Measurements from ENCODE around the gene SIAH1.

SIAH1 gene

GRCh38 chr16:48365601-48366164 is 19.5 kb downstream of the SIAH1 start:
- H3K4me3 ChIP-seq (ENCODE audit: control insufficient read depth in 1 of 7, extremely low read depth in 1 of 7, insufficient read depth in 4 of 7, low read depth in 2 of 7, low read length in 6 of 7): peak overlapping the region; percentile 24 to 98 (median 76)
- ChIA-PET CTCF (interaction anchor here (0.7 to 2.5 kb wide), 11 partner anchors 9 to 257 kb away, joined by 3 to 17 read pairs (median 4); partner anchors contain the start of gene SIAH1), POLR2A (interaction anchor here (0.9 kb wide), 1 partner anchor 19 kb away, joined by 5 read pairs; the partner anchor contains the start of gene SIAH1)
- DNase-seq: peak; percentile 64 to 81 (median 77)
- no peaks in the 10 kb centered on the region for H3K9me3 ChIP-seq (ENCODE audit: control extremely low read depth in 1 of 5, control insufficient read depth in 4 of 5, insufficient read depth in 2 of 5, low read depth in 1 of 5, low read length in 4 of 5)
- 8% methylated on average over 30 of the region's 33 CpGs for WGBS (ENCODE audit: insufficient coverage)
- H3K27me3 ChIP-seq (replicated peaks in 2 of 5; ENCODE audit: control insufficient read depth in 4 of 5, insufficient read depth in 5 of 5, low read length in 4 of 5): no peaks in the 10 kb centered on the region
- H3K36me3 ChIP-seq (ENCODE audit: control insufficient read depth in 4 of 4, insufficient read depth in 4 of 4, low read length in 3 of 4): peaks cover 0 to 13% (median 7%) of the 10 kb centered on the region in 4 experiments
- peaks cover 9 to 30% (median 20%) of the 10 kb centered on the region in 4 experiments for H3K4me1 ChIP-seq (ENCODE audit: control extremely low read depth in 1 of 4, control insufficient read depth in 4 of 4, insufficient read depth in 4 of 4, low read length in 3 of 4)
- peak overlapping the region; percentile 28 to 90 for H3K27ac ChIP-seq (ENCODE audit: insufficient read depth in 1 of 2, low read depth in 1 of 2, low read length in 2 of 2, poor library complexity in 1 of 2, severe bottlenecking in 2 of 2)

GRCh38 chr16:48365025-48365600 is 20.1 kb downstream of the SIAH1 start:
- ChIA-PET CTCF (interaction anchor here (0.9 to 2.5 kb wide), 7 partner anchors 9 to 258 kb away, joined by 3 to 17 read pairs (median 4); partner anchors contain the start of gene SIAH1), POLR2A (no interaction called here)
- DNase-seq: no peak
- H3K9me3 ChIP-seq (ENCODE audit: control extremely low read depth in 1 of 5, control insufficient read depth in 4 of 5, insufficient read depth in 2 of 5, low read depth in 1 of 5, low read length in 4 of 5): no peaks in the 10 kb centered on the region
- H3K4me1 ChIP-seq (ENCODE audit: control extremely low read depth in 1 of 4, control insufficient read depth in 4 of 4, insufficient read depth in 4 of 4, low read length in 3 of 4): peaks cover 9 to 30% (median 20%) of the 10 kb centered on the region in 4 experiments
- H3K27me3 ChIP-seq (replicated peaks in 2 of 5; ENCODE audit: control insufficient read depth in 4 of 5, insufficient read depth in 5 of 5, low read length in 4 of 5): no peaks in the 10 kb centered on the region
- H3K4me3 ChIP-seq (ENCODE audit: control insufficient read depth in 1 of 7, extremely low read depth in 1 of 7, insufficient read depth in 4 of 7, low read depth in 2 of 7, low read length in 6 of 7): peak overlapping the region in 6 of 7 experiments; percentile 72 to 98 (median 80)
- peaks cover 0 to 13% (median 7%) of the 10 kb centered on the region in 4 experiments for H3K36me3 ChIP-seq (ENCODE audit: control insufficient read depth in 4 of 4, insufficient read depth in 4 of 4, low read length in 3 of 4)
- peak overlapping the region in 1 of 2 experiments; percentile 90 for H3K27ac ChIP-seq (ENCODE audit: insufficient read depth in 1 of 2, low read depth in 1 of 2, low read length in 2 of 2, poor library complexity in 1 of 2, severe bottlenecking in 2 of 2)
- 88% methylated on average over 14 of the region's 15 CpGs for WGBS (ENCODE audit: insufficient coverage)

GRCh38 chr16:48361540-48362144 is 23.6 kb downstream of the SIAH1 start:
- peaks cover 0 to 24% (median 10%) of the 10 kb centered on the region in 4 experiments for H3K36me3 ChIP-seq (ENCODE audit: control insufficient read depth in 4 of 4, insufficient read depth in 4 of 4, low read length in 3 of 4)
- peaks cover 7 to 23% (median 15%) of the 10 kb centered on the region in 4 experiments for H3K4me1 ChIP-seq (ENCODE audit: control extremely low read depth in 1 of 4, control insufficient read depth in 4 of 4, insufficient read depth in 4 of 4, low read length in 3 of 4)
- H3K27ac ChIP-seq (ENCODE audit: insufficient read depth in 1 of 2, low read depth in 1 of 2, low read length in 2 of 2, poor library complexity in 1 of 2, severe bottlenecking in 2 of 2): no peak overlapping the region
- POLR2A ChIA-PET: no interaction called here
- no peaks in the 10 kb centered on the region for H3K9me3 ChIP-seq (ENCODE audit: control extremely low read depth in 1 of 5, control insufficient read depth in 4 of 5, insufficient read depth in 2 of 5, low read depth in 1 of 5, low read length in 4 of 5)
- DNase-seq: no peak
- no peak overlapping the region for H3K4me3 ChIP-seq (ENCODE audit: control insufficient read depth in 1 of 7, extremely low read depth in 1 of 7, insufficient read depth in 4 of 7, low read depth in 2 of 7, low read length in 6 of 7)
- no peaks in the 10 kb centered on the region for H3K27me3 ChIP-seq (replicated peaks in 2 of 5; ENCODE audit: control insufficient read depth in 4 of 5, insufficient read depth in 5 of 5, low read length in 4 of 5)
- WGBS (ENCODE audit: insufficient coverage): 95% methylated on average over 12 of the region's 12 CpGs
- CTCF ChIA-PET: interaction anchor here (1.4 kb wide), 2 partner anchors 9 to 262 kb away, joined by 3 read pairs; no protein-coding TSS in a partner anchor

GRCh38 chr16:48361012-48361411 is 24.2 kb downstream of the SIAH1 start:
- Histone ChIP-seq H3K4me1 (ENCODE audit: control extremely low read depth in 1 of 4, control insufficient read depth in 4 of 4, insufficient read depth in 4 of 4, low read length in 3 of 4) (peaks cover 3 to 22% (median 15%) of the 10 kb centered on the region in 4 experiments), H3K9me3 (ENCODE audit: control extremely low read depth in 1 of 5, control insufficient read depth in 4 of 5, insufficient read depth in 2 of 5, low read depth in 1 of 5, low read length in 4 of 5) (no peaks in the 10 kb centered on the region), H3K36me3 (ENCODE audit: control insufficient read depth in 4 of 4, insufficient read depth in 4 of 4, low read length in 3 of 4) (peaks cover 0 to 25% (median 10%) of the 10 kb centered on the region in 4 experiments), H3K27ac (ENCODE audit: insufficient read depth in 1 of 2, low read depth in 1 of 2, low read length in 2 of 2, poor library complexity in 1 of 2, severe bottlenecking in 2 of 2) (no peak overlapping the region), H3K4me3 (ENCODE audit: control insufficient read depth in 1 of 7, extremely low read depth in 1 of 7, insufficient read depth in 4 of 7, low read depth in 2 of 7, low read length in 6 of 7) (no peak overlapping the region), H3K27me3 (replicated peaks in 2 of 5; ENCODE audit: control insufficient read depth in 4 of 5, insufficient read depth in 5 of 5, low read length in 4 of 5) (no peaks in the 10 kb centered on the region)
- ChIA-PET POLR2A (interaction anchor here (0.7 kb wide), 1 partner anchor 281 kb away, joined by 3 read pairs; no protein-coding TSS in a partner anchor), CTCF (interaction anchor here (0.9 to 2.3 kb wide), 4 partner anchors 8 to 262 kb away, joined by 3 to 5 read pairs (median 4); no protein-coding TSS in a partner anchor)
- WGBS (ENCODE audit: insufficient coverage): no CpG with 5 or more reads among the region's 3 CpGs
- no peak for DNase-seq

GRCh38 chr16:48359983-48360382 is 25.2 kb downstream of the SIAH1 start:
- H3K27ac ChIP-seq (ENCODE audit: insufficient read depth in 1 of 2, low read depth in 1 of 2, low read length in 2 of 2, poor library complexity in 1 of 2, severe bottlenecking in 2 of 2): no peak overlapping the region
- H3K4me1 ChIP-seq (ENCODE audit: control extremely low read depth in 1 of 4, control insufficient read depth in 4 of 4, insufficient read depth in 4 of 4, low read length in 3 of 4): peaks cover 0 to 15% (median 9%) of the 10 kb centered on the region in 4 experiments
- H3K4me3 ChIP-seq (ENCODE audit: control insufficient read depth in 1 of 7, extremely low read depth in 1 of 7, insufficient read depth in 4 of 7, low read depth in 2 of 7, low read length in 6 of 7): no peak overlapping the region
- H3K9me3 ChIP-seq (ENCODE audit: control extremely low read depth in 1 of 5, control insufficient read depth in 4 of 5, insufficient read depth in 2 of 5, low read depth in 1 of 5, low read length in 4 of 5): no peaks in the 10 kb centered on the region
- ChIA-PET POLR2A (no interaction called here), CTCF (interaction anchor here (0.9 to 2.3 kb wide), 4 partner anchors 9 to 263 kb away, joined by 3 to 5 read pairs (median 3); no protein-coding TSS in a partner anchor)
- peaks cover 0 to 34% (median 11%) of the 10 kb centered on the region in 4 experiments for H3K36me3 ChIP-seq (ENCODE audit: control insufficient read depth in 4 of 4, insufficient read depth in 4 of 4, low read length in 3 of 4)
- no peaks in the 10 kb centered on the region for H3K27me3 ChIP-seq (replicated peaks in 2 of 5; ENCODE audit: control insufficient read depth in 4 of 5, insufficient read depth in 5 of 5, low read length in 4 of 5)
- 100% methylated on average over 2 of the region's 2 CpGs for WGBS (ENCODE audit: insufficient coverage)
- no peak for DNase-seq

GRCh38 chr16:48358419-48358818 is 26.8 kb downstream of the SIAH1 start:
- no peaks in the 10 kb centered on the region for H3K27me3 ChIP-seq (replicated peaks in 2 of 5; ENCODE audit: control insufficient read depth in 4 of 5, insufficient read depth in 5 of 5, low read length in 4 of 5)
- peaks cover 0 to 15% (median 9%) of the 10 kb centered on the region in 4 experiments for H3K4me1 ChIP-seq (ENCODE audit: control extremely low read depth in 1 of 4, control insufficient read depth in 4 of 4, insufficient read depth in 4 of 4, low read length in 3 of 4)
- ChIA-PET CTCF (interaction anchor here (1.5 to 14.5 kb wide), 2 partner anchors 183 to 272 kb away, joined by 3 to 137 read pairs; no protein-coding TSS in a partner anchor), POLR2A (no interaction called here)
- H3K27ac ChIP-seq (ENCODE audit: insufficient read depth in 1 of 2, low read depth in 1 of 2, low read length in 2 of 2, poor library complexity in 1 of 2, severe bottlenecking in 2 of 2): no peak overlapping the region
- no peak for DNase-seq
- 100% methylated on average over 1 of the region's 3 CpGs for WGBS (ENCODE audit: insufficient coverage)
- H3K9me3 ChIP-seq (ENCODE audit: control extremely low read depth in 1 of 5, control insufficient read depth in 4 of 5, insufficient read depth in 2 of 5, low read depth in 1 of 5, low read length in 4 of 5): no peaks in the 10 kb centered on the region
- no peak overlapping the region for H3K4me3 ChIP-seq (ENCODE audit: control insufficient read depth in 1 of 7, extremely low read depth in 1 of 7, insufficient read depth in 4 of 7, low read depth in 2 of 7, low read length in 6 of 7)
- H3K36me3 ChIP-seq (ENCODE audit: control insufficient read depth in 4 of 4, insufficient read depth in 4 of 4, low read length in 3 of 4): peaks cover 0 to 41% (median 12%) of the 10 kb centered on the region in 4 experiments
